Right forelimb (tissue), 1 donor: ENCODE results near the gene PARD6A.

ENCODE experiments used
- DNase-seq: peaks from one replicate; pipeline ENCODE4 v3.0.0-alpha.2; 2018

The PARD6A gene

GRCh38 chr16:67697422-67698185, 36.8 kb downstream of the PARD6A start:
- no peak for DNase-seq

GRCh38 chr16:67699265-67699664, 38.5 kb downstream of the PARD6A start:
- DNase-seq: no peak

GRCh38 chr16:67701420-67701819, 40.7 kb downstream of the PARD6A start:
- no peak for DNase-seq

- no peak for DNase-seq
These were observed 41.4 kb downstream of the PARD6A start for GRCh38 chr16:67702130-67702529.

GRCh38 chr16:67703626-67704025, 42.9 kb downstream of the PARD6A start:
- DNase-seq: no peak

GRCh38 chr16:67704110-67704509, 43.4 kb downstream of the PARD6A start:
- no peak for DNase-seq

GRCh38 chr16:67707210-67707609, 46.5 kb downstream of the PARD6A start:
- DNase-seq: no peak

GRCh38 chr16:67707790-67708189, 47.0 kb downstream of the PARD6A start:
- DNase-seq: no peak

- DNase-seq: no peak
These were observed 47.6 kb downstream of the PARD6A start for GRCh38 chr16:67708368-67708771.

- no peak for DNase-seq
These were observed 48.3 kb downstream of the PARD6A start for GRCh38 chr16:67709050-67709449.

GRCh38 chr16:67710607-67711006, 49.8 kb downstream of the PARD6A start:
- no peak for DNase-seq
